Cerebellar nuclear complex (tissue), 1 donor: ENCODE results near the gene SLC6A1.

Source experiments
- DNase-seq, 2 experiments: peaks; one replicate each; lab custom pipeline; 2025; lab: John Stamatoyannopoulos, UW

SLC6A1 gene

GRCh38 chr3:10993729-10994065 is 1.1 kb downstream of the SLC6A1 start:
- no peak for DNase-seq

DNA sequence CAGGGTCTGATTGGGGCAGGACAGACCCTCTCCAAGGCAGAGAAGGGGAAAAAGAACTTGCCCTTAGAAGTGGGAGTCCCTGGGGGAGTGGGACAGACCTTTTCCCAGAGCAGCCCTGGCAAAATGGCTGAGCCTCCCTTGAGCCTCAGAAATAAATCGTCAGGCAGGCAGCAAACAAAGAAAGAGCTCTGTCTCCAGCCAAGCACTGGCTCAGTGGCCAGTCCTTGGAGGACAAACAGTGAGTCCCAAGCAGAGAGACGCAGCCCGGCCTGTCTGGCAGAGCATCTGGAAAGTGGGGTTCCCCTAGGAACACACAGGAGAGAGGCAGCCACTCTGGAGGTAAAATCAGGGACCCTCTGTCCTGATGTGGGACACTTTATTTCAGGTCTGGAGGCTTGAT is 1.8 kb downstream of the SLC6A1 start:
- no peak for DNase-seq

GRCh38 chr3:10995871-10996270 is 3.3 kb downstream of the SLC6A1 start:
- DNase-seq, result no peak

GRCh38 chr3:10996345-10997013 is 3.9 kb downstream of the SLC6A1 start:
- no peak for DNase-seq

DNA sequence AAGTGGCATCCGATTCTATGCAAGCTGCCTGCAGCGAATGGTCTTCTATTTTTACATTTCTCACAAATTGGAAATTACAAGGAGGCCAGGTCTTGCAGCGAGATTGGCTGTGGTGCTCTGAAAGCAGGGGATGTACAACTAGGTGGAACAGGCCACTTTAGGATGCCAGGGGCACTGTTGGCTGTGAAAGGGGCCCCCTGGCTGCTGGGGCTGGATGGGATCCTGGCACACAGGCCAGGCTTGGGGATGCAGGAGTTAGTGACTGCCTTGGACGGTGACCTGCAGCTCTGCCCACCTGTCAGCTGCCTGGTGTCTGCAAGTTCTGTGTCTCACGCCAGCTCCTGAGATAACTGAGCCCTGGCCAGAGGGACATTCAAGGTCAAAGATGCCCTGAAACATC is 4.6 kb downstream of the SLC6A1 start:
- no peak for DNase-seq

DNA sequence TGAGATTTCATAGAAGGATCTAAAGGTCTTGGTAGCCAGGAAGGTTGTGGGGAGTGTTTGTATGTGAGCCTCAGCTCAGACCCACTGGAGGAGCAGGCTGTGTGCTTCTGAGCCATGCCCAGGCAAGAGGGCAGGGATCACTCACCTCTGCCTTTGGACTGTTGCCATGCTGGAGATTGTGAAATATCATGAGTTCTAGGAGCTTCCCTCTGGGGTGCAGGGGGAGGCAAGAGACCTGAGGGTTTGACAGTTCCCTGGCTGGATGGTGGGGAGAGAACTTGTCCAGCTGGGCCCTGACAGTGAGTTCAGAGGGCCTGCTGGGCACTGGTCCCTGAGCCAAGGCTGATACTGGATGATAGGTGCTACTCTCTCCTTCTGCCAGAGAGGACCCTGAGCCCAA is 6.0 kb downstream of the SLC6A1 start:
- DNase-seq, result no peak

DNA sequence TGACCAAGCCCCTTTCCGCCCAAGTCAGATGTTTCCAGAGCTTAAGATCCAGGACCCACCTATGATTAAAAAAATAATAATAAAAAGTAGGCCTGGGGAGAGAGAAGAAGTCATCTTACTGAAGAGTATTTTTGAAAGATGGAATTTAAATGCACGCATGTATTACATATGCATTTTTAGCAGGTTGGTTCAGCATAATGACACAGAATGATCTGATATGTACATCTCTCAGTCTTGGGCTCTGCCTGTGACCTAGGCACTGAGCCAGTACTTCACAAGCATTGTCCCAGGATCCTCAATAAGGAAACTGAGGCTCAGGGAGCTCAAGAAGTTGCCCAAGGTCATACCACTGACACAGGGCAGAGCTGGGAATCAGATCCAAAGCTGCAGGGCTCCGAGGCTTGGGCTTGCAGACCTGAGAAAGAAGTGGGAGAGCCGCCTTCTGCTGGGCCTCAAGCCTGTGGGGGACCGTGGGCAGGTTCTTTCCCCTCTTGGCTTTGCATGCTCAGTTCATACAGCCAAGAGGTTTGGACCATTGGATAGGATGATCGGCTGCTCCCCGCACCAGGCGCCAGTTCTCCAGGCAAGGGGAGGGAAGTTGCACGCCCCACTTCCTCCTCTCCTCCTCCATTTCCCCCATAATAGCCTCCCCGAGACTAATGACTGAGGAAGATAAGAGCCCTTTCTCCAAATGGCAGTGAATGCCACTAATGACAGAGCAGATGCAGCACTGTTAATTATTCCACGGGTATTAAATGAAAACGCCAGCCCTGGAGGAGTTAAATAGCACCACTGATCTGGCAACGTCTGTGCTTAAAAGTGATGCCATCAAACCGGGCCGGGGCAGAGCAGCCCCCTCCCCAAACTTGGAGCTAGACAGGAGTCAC is 6.9 kb downstream of the SLC6A1 start:
- DNase-seq, result no peak

DNA sequence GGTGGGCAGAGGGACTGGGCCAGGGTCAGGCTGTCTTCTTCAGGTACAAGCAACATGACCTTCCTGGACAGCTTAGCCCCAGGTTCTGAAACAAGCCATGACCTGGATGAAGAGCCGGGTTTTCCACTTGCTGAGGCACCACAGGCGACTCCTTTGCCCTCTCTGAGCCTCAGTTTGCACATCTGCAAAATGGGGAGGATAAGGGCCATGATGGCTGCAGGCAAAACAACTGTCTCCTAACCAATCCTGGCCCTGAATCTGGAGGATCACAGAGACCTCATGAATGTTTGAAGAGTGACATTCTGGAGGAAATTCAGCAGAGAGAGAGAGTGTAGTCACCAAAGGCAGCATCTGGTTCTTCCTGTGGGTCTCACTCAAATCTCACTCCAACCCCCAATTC is 8.0 kb downstream of the SLC6A1 start:
- no peak for DNase-seq

- no peak for DNase-seq
These were observed 8.6 kb downstream of the SLC6A1 start for GRCh38 chr3:11001020-11001657.

- DNase-seq, result no peak
These were observed 9.1 kb downstream of the SLC6A1 start for GRCh38 chr3:11001658-11002021.

- DNase-seq, result no peak
These were observed 9.8 kb downstream of the SLC6A1 start for GRCh38 chr3:11002371-11002807.

DNA sequence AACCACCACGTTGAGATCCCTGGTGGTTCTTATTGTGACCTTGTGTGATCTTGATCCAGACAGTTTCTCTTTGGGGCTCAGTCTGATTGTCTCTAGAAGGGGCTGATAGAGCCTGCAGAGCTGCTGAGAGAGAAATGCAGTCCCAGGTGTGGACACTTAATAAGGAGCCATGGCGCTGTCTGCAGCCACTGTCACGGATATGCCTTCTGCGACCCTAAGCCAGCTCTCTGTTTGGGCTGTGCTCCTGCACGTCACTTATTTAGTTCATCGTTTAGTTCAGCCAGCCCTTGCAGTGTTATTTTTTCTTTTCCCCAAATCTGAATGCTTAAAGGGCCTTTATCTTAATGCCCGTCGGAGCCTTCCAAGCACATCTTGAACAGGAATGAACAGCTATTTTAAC is 12.0 kb downstream of the SLC6A1 start:
- DNase-seq, result no peak

DNA sequence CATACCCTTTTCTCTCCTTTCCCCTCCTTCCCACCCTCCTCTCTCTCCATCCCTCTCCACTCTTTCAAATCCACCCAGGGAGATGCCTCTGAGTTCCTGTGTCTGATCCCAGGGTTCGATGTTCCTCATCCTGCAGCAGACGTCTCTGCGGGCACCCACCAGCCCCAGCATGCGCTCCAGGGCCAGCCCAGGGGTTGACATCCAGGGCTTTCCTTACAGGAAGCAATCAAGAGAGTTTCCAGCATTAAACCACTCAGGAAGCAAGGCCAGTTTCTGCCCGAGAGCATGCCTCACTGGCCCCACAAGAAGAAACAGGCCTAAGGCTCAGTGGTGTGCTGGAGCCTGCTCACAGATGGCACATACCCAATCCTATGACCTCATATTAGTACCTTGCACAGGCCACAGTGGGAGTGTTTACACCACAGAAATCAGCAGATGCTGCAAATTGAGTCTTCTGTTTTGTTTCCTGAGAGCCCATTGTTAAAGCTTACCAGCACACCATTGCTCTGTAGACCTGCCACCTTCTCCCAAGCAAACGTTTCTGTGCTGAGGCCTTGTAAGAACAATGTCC is 13.2 kb downstream of the SLC6A1 start:
- no peak for DNase-seq

DNA sequence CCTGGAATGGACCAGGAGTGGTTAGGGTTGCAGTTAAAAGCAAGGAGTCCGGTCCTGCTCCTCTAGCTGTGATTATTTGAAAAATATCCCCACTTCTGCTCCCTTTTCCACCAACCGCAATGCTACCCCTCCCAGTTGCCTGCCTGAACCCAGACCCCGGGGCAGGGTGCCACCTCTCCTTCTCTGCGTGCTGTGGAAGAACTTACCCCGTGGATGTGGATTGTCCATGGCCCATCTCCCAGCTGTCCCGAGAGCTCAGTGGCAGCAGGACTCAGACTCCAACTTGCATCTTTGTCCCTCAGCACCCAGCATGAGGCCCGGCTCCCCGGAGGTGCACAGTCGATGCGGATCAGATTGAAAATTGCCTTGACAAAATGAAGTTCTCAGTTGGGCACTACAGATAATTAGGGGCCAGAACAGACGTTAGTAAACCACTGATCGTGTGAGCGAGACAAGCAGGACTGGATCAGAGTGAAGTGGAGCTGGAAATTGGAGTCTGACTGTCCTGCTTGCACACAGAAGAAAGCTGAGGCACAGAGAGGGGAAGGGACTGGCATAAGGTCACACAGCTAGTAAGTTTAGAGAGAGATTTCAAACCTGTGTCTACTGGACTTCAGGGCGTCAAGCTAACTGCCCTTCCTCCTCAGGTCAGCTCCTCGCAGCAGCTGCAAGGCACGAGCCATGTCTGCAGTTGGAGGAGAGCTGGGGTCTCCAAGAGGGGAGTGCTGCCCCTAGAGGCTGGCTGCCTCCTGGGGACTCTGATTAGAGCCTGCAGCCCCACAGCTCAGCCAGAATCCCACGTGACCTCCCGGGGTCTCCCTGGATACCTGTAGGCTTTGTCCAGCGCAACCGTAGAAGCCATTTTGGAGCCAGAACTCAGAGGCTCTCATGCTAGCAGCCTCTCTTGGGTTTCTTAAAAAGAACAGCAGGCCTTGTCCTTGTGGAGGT is 14.7 kb downstream of the SLC6A1 start:
- DNase-seq, result no peak

DNA sequence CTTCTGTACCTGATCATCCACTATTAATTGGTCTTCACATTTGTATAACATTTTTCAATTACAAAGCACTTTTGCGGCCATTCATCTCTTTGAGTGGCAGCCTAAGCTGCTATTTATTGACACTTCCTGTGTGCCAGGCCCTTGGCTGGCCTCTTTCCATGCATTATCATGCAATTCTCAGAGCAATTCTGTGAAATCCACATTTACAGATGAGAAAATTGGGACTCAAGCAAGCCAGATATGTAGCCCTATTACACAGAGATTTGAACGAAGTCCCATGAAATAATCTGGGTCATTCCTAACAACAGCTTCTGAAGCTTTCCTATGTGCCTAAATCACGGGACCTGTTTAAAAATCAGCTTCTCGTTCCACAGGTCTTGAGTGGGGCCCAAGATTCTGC is 17.4 kb downstream of the SLC6A1 start:
- DNase-seq, result no peak

- DNase-seq, result no peak
These were observed 18.0 kb downstream of the SLC6A1 start for GRCh38 chr3:11010426-11011165.

- DNase-seq, result no peak
These were observed 21.7 kb downstream of the SLC6A1 start for GRCh38 chr3:11014253-11014652.

DNA sequence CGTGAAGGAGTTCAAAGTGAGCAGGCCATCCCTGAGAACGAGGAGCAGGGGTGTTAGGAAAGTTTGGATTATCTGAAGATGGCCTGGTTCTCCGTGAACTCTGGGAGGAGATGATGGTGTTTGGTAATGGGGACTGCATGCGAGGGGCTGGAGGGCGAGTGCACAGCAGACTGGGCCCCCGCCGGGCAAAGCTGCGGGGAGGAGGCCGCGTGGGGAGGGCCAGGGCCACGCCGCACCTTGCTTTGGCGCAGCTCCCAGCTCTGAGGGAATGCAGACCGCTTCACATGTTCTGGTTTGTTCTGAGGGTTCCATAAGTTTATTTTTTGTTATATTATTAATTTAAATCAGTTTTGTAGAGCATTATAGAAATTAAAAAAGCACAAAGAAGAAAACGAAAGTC is 22.2 kb downstream of the SLC6A1 start:
- no peak for DNase-seq

DNA sequence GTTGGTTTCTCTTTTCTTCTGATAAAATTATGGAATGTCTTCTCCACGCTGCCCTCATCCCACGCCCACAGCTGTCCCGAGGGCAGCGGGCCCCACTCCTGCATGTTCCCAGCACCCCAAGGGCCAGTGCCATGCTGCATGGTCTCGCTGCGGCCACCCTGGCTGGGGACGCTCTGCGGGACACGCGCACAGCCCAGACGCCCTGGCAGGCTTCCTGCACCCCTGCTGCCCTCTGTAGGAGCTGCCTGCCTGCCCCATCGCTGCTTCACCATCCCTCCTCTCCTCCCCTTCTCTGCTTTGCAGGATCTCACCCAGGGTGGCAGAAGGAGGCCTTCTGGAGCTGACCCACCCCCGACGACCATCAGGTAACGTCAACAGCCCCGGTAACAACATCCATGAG is 22.8 kb downstream of the SLC6A1 start:
- DNase-seq, result no peak

DNA sequence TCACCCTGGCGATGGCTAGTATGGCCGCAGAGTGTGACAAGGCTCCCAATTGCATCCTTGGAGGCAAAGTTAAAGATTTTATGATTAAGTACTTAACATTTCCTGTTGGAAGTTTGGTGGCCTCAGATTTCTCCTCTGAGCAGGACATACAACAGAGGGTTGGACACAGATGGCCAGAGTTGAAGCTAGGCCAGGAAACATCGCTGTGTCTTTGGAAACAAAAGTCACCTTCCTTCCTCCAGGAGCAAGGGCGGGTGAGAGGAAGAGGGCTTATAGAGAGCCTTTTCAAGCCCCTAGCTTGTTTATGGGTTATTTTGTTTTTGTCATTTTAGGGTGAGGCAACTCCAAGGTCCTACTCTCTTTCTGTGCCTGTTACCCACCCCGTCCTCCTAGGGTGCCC is 24.2 kb downstream of the SLC6A1 start:
- DNase-seq, result no peak
